ENCODE results near the gene DOCK1. TPM values are rescaled to one million over a fixed set of nuclear protein-coding genes. Genes with fewer than 3 reads are reported as not detected.

The DOCK1 gene
- total RNA-seq, 2 experiments from 2014 or later = not detected

DNA sequence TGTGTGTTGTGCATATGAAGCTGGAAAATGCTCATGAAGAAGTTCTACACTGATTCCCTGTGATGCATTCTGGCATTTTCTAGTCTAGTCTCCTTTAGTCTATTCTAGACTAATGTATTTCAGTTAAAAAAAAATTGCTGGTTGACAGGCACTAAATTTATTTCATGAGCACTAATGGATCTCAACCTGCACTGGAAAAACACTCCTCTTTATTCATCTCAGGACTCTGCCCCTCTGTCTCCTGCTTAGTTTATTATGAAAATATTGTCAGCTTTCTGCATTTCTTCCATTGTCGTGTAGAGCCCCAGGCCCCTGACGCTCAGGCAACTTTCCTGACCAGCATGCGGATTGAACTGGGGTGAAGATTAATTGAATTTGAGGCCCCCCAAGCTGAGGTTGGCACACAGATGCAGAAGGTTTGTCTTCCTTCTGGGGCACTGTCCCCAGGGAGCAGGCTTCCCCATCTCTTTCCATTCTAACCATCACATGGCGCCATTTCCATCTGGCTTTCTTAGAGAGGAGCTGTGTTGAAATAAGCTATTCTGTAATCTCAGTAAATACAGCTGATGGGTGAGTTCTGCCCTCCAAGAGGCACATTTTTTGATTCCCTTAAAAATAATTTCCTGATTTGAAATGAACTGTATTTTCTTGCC lies 162.4 kb downstream of the DOCK1 start:
- Histone ChIP-seq H3K27ac (ENCODE audit: low read depth in 1 of 2, low read length in 2 of 2) (no peak overlapping the region), H3K4me3 (ENCODE audit: low read length) (no peak overlapping the region), H3K4me1 (ENCODE audit: insufficient read depth, low read length) (no peaks in the 10 kb centered on the region), H3K27me3 (ENCODE audit: control insufficient read depth in 1 of 2, insufficient read depth in 2 of 2, low read length in 2 of 2) (peaks cover 0 to 1% of the 10 kb centered on the region in 2 experiments), H3K9me3 (ENCODE audit: control insufficient read depth in 1 of 2, insufficient read depth in 1 of 2, low read length in 2 of 2) (peaks cover 0 to 20% of the 10 kb centered on the region in 2 experiments), H3K36me3 (ENCODE audit: insufficient read depth, low read length) (no peaks in the 10 kb centered on the region)
- intact Hi-C loops (cut with DNase I, micrococcal nuclease) = no loop called here
- no peaks in the 10 kb centered on the region for H3K4me1 Mint-ChIP-seq (ENCODE audit: low read depth)
- ChIA-PET CTCF (no interaction called here), POLR2A (no interaction called here)
- ATAC-seq (ENCODE audit: poor library complexity) (no peak), DNase-seq (no peak)
- H3K27ac Mint-ChIP-seq = no peak overlapping the region
- TF ChIP-seq, protein P1, sequence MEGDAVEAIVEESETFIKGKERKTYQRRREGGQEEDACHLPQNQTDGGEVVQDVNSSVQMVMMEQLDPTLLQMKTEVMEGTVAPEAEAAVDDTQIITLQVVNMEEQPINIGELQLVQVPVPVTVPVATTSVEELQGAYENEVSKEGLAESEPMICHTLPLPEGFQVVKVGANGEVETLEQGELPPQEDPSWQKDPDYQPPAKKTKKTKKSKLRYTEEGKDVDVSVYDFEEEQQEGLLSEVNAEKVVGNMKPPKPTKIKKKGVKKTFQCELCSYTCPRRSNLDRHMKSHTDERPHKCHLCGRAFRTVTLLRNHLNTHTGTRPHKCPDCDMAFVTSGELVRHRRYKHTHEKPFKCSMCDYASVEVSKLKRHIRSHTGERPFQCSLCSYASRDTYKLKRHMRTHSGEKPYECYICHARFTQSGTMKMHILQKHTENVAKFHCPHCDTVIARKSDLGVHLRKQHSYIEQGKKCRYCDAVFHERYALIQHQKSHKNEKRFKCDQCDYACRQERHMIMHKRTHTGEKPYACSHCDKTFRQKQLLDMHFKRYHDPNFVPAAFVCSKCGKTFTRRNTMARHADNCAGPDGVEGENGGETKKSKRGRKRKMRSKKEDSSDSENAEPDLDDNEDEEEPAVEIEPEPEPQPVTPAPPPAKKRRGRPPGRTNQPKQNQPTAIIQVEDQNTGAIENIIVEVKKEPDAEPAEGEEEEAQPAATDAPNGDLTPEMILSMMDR (IDR thresholded peaks at IDR 0.05) = no peak
- no peaks in the 10 kb centered on the region for H3K36me3 Mint-ChIP-seq (ENCODE audit: low read depth)
- no peak overlapping the region for H3K4me3 Mint-ChIP-seq
- H3K9me3 Mint-ChIP-seq = no peaks in the 10 kb centered on the region
- no peaks in the 10 kb centered on the region for H3K27me3 Mint-ChIP-seq

DNA sequence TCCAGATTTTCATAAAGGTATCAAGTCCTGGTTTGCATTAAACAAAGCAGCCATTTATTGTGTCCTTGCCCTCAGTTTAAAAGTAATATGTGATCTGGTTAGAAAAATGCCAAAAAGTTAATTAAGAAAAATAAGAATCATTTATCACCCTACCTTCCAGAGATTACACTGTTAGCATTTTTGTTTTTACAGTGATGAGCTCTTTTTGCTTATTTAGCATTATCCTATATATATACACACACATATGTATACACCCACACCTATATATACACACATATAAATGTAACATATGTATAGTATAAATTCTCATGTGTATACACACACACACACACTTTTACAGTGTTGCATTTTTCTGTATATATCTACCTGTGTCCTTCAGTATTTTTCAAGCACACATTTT lies 163.3 kb downstream of the DOCK1 start:
- DNase-seq (no peak), ATAC-seq (ENCODE audit: poor library complexity) (no peak)
- H3K27me3 Mint-ChIP-seq = no peaks in the 10 kb centered on the region
- Histone ChIP-seq H3K9me3 (ENCODE audit: control insufficient read depth in 1 of 2, insufficient read depth in 1 of 2, low read length in 2 of 2) (peaks cover 0 to 17% of the 10 kb centered on the region in 2 experiments), H3K27me3 (ENCODE audit: control insufficient read depth in 1 of 2, insufficient read depth in 2 of 2, low read length in 2 of 2) (no peaks in the 10 kb centered on the region), H3K4me1 (ENCODE audit: insufficient read depth, low read length) (no peaks in the 10 kb centered on the region), H3K4me3 (ENCODE audit: low read length) (no peak overlapping the region), H3K36me3 (ENCODE audit: insufficient read depth, low read length) (no peaks in the 10 kb centered on the region), H3K27ac (ENCODE audit: low read depth in 1 of 2, low read length in 2 of 2) (no peak overlapping the region)
- no peak overlapping the region for H3K27ac Mint-ChIP-seq
- no peaks in the 10 kb centered on the region for H3K9me3 Mint-ChIP-seq
- ChIA-PET POLR2A (no interaction called here), CTCF (no interaction called here)
- TF ChIP-seq, protein P1 (IDR thresholded peaks at IDR 0.05) = no peak
- no peaks in the 10 kb centered on the region for H3K36me3 Mint-ChIP-seq (ENCODE audit: low read depth)
- no peak overlapping the region for H3K4me3 Mint-ChIP-seq
- no peaks in the 10 kb centered on the region for H3K4me1 Mint-ChIP-seq (ENCODE audit: low read depth)
- intact Hi-C loops (cut with DNase I, micrococcal nuclease) = no loop called here

DNA sequence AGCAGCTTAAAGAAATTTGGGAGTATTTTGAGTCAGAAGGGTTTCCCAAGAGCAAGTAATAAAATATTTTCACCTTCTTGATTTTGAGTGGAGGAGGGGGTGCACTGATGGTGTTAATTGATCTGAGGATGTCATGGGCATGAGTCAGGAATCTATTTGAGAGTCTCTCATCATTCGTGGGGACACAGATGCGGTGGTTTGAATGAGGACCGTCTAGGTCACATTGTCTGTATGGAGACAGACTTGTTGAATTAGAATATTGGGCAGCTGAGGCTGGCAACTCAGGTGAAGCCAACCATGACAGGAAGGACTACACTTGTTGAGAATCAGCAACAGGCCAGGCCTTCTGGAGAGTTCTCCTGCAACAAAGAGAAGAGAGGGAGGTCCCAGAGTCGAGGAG lies 164.2 kb downstream of the DOCK1 start:
- intact Hi-C loops (cut with DNase I, micrococcal nuclease) = no loop called here
- Mint-ChIP-seq H3K27me3 (no peaks in the 10 kb centered on the region), H3K4me3 (no peak overlapping the region), H3K9me3 (no peaks in the 10 kb centered on the region), H3K27ac (no peak overlapping the region), H3K36me3 (ENCODE audit: low read depth) (no peaks in the 10 kb centered on the region), H3K4me1 (ENCODE audit: low read depth) (no peaks in the 10 kb centered on the region)
- no peak overlapping the region for H3K4me3 ChIP-seq (ENCODE audit: low read length)
- no peaks in the 10 kb centered on the region for H3K27me3 ChIP-seq (ENCODE audit: control insufficient read depth in 1 of 2, insufficient read depth in 2 of 2, low read length in 2 of 2)
- ChIA-PET POLR2A (no interaction called here), CTCF (no interaction called here)
- H3K4me1 ChIP-seq (ENCODE audit: insufficient read depth, low read length) = no peaks in the 10 kb centered on the region
- DNase-seq (no peak), ATAC-seq (ENCODE audit: poor library complexity) (no peak)
- peaks cover 0 to 16% of the 10 kb centered on the region in 2 experiments for H3K9me3 ChIP-seq (ENCODE audit: control insufficient read depth in 1 of 2, insufficient read depth in 1 of 2, low read length in 2 of 2)
- no peaks in the 10 kb centered on the region for H3K36me3 ChIP-seq (ENCODE audit: insufficient read depth, low read length)
- H3K27ac ChIP-seq (ENCODE audit: low read depth in 1 of 2, low read length in 2 of 2) = no peak overlapping the region
- TF ChIP-seq, protein P1 (IDR thresholded peaks at IDR 0.05) = no peak
